Choroid plexus epithelial cell (primary cell): ENCODE data around the gene TBCE.

ENCODE experiments used
- DNase-seq: peaks from one replicate; pipeline ENCODE4 v3.0.0-alpha.2; 2010; ENCODE audit warnings: low read depth
- H3K4me3 ChIP-seq: 2 replicates; pipeline ENCODE4 v1.5.1; 2011; ENCODE audit warnings: low read depth, mild to moderate bottlenecking, control low read depth, low read length, moderate library complexity
- CTCF ChIP-seq: conservative IDR thresholded peaks from 2 replicates; pipeline ENCODE4 v1.5.1; 2011; ENCODE audit warnings: low read depth, mild to moderate bottlenecking, control low read depth, inconsistent platforms, low read length, moderate library complexity

The TBCE gene

GRCh38 chr1:235367000-235367908 lies at the start of gene TBCE:
Gene TBCE (plus strand): TSS chr1:235367427. CDS start chr1:235380050, 12,623 bp downstream.
- peak; percentile 36 for TF ChIP-seq CTCF
- peak; percentile 98 for DNase-seq
- peak within 1 kb of the TSS; percentile 97 for H3K4me3 ChIP-seq

DNA sequence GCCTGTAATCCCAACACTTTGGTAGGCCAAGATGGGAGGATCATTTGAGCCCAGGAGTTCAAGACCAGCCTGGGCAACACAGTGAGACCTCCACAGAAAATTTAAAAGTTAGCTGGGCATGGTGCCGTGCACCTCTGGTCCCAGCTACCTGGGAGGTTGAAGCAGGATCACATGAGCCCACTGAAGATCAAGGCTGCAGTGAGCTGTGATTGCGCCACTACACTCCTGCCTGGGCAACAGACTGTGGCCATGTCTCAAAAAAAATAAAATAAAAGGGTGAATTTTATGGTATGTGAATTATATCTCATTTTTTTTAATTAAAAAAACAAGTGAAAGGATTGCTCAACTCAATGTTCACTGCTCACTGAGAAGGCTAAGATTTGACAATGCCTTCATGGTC lies 48.0 kb upstream of the TBCE start:
- no peak overlapping the region for H3K4me3 ChIP-seq
- no peak for DNase-seq
- TF ChIP-seq CTCF, result no peak

- no peak overlapping the region for H3K4me3 ChIP-seq
- DNase-seq, result no peak
- no peak for TF ChIP-seq CTCF
Measured at GRCh38 chr1:235320521-235321179, 46.6 kb upstream of the TBCE start.

GRCh38 chr1:235324296-235324695 lies 42.9 kb upstream of the TBCE start:
- no peak overlapping the region for H3K4me3 ChIP-seq
- DNase-seq, result no peak
- no peak for TF ChIP-seq CTCF

DNA sequence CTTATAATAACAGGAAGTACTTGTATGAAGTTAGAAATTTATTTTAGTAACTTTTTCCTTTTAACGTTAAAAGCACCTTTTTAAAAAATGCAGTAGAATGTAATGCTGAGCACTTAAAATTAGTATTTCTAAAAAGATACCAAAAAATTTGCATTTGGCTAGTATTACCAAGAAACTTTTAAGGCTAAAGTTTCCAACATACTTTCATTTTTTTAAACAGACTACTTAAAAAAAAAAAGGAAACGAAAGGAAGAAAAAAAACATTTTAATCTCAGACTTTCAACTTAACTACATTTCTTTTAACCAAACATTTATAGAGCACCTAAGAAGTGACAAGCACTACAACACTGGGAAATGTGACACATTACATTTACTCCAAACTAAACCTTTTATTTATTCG lies 42.1 kb upstream of the TBCE start:
- DNase-seq, result no peak
- TF ChIP-seq CTCF, result no peak
- peak overlapping the region; percentile 21 for H3K4me3 ChIP-seq

DNA sequence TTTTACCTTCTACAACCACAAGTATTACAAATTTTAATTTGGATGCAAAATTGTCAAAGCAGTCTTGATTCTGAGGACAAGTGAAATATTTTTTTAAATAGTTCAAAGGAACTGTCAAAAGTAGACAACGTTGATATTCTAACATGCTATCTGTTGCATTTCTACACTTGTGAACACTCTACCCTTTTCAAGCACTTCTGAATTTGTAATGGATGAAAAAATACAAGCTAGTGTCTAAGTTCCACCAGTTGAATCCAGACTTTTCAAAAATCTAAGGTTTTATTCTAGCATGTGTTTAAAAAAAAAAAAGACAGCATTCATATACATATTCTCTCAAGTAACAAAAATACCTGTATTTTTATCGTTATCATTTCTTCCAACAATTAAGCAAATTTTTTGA lies 41.4 kb upstream of the TBCE start:
- DNase-seq, result no peak
- peak overlapping the region; percentile 96 for H3K4me3 ChIP-seq
- TF ChIP-seq CTCF, result no peak
